Measurements from ENCODE around the gene FOXP1.
"Not testable (repeated sequence)": the region's sequence is repeated elsewhere in the genome, so short reads cannot be mapped to it uniquely, and the experiment has no call there.

Gene FOXP1

GRCh38 chr3:71537211-71537611 lies 46.3 kb downstream of the FOXP1 start:
- Histone ChIP-seq H3K27me3 (ENCODE audit: control insufficient read depth in 2 of 2, insufficient read depth in 2 of 2, low read length in 2 of 2) (no peaks in the 10 kb centered on the region), H3K9ac (ENCODE audit: low read depth in 1 of 2, low read length in 2 of 2) (no peak overlapping the region), H3K27ac (ENCODE audit: low read depth in 2 of 2, low read length in 2 of 2) (no peak overlapping the region), H3K9me3 (ENCODE audit: control insufficient read depth in 2 of 2, low read length in 2 of 2) (no peaks in the 10 kb centered on the region), H3K36me3 (ENCODE audit: control insufficient read depth in 2 of 2, insufficient read depth in 2 of 2, low read length in 2 of 2) (no peaks in the 10 kb centered on the region), H3K4me3 (ENCODE audit: low read length in 2 of 2) (no peak overlapping the region), H3K4me1 (ENCODE audit: control insufficient read depth in 2 of 2, insufficient read depth in 2 of 2, low read length in 2 of 2) (peaks cover 9 to 26% of the 10 kb centered on the region in 2 donors)

- H3K4me1 ChIP-seq (ENCODE audit: control insufficient read depth in 2 of 2, insufficient read depth in 2 of 2, low read length in 2 of 2) = peaks cover 4 to 20% of the 10 kb centered on the region in 2 donors
Observed at GRCh38 chr3:71536376-71536965, 47.1 kb downstream of the FOXP1 start.

GRCh38 chr3:71533588-71533987 lies 49.9 kb downstream of the FOXP1 start:
- Histone ChIP-seq H3K9me3 (ENCODE audit: control insufficient read depth in 2 of 2, low read length in 2 of 2) (no peaks in the 10 kb centered on the region), H3K4me3 (ENCODE audit: low read length in 2 of 2) (no peak overlapping the region), H3K9ac (ENCODE audit: low read depth in 1 of 2, low read length in 2 of 2) (no peak overlapping the region), H3K4me1 (ENCODE audit: control insufficient read depth in 2 of 2, insufficient read depth in 2 of 2, low read length in 2 of 2) (peaks cover 11 to 24% of the 10 kb centered on the region in 2 donors), H3K27ac (ENCODE audit: low read depth in 2 of 2, low read length in 2 of 2) (no peak overlapping the region), H3K27me3 (ENCODE audit: control insufficient read depth in 2 of 2, insufficient read depth in 2 of 2, low read length in 2 of 2) (no peaks in the 10 kb centered on the region), H3K36me3 (ENCODE audit: control insufficient read depth in 2 of 2, insufficient read depth in 2 of 2, low read length in 2 of 2) (no peaks in the 10 kb centered on the region)

More at GRCh38 chr3:71536376-71536965, 47.1 kb downstream of the FOXP1 start:
- Histone ChIP-seq H3K9me3 (ENCODE audit: control insufficient read depth in 2 of 2, low read length in 2 of 2) (no peaks in the 10 kb centered on the region), H3K36me3 (ENCODE audit: control insufficient read depth in 2 of 2, insufficient read depth in 2 of 2, low read length in 2 of 2) (no peaks in the 10 kb centered on the region), H3K27me3 (ENCODE audit: control insufficient read depth in 2 of 2, insufficient read depth in 2 of 2, low read length in 2 of 2) (no peaks in the 10 kb centered on the region), H3K9ac (ENCODE audit: low read depth in 1 of 2, low read length in 2 of 2) (no peak overlapping the region), H3K27ac (ENCODE audit: low read depth in 2 of 2, low read length in 2 of 2) (no peak overlapping the region), H3K4me3 (ENCODE audit: low read length in 2 of 2) (no peak overlapping the region)

GRCh38 chr3:71532639-71533395 lies 50.7 kb downstream of the FOXP1 start:
- no peaks in the 10 kb centered on the region for H3K36me3 ChIP-seq (ENCODE audit: control insufficient read depth in 2 of 2, insufficient read depth in 2 of 2, low read length in 2 of 2)
- no peak overlapping the region for H3K4me3 ChIP-seq (ENCODE audit: low read length in 2 of 2)
- no peak overlapping the region for H3K9ac ChIP-seq (ENCODE audit: low read depth in 1 of 2, low read length in 2 of 2)
- H3K27ac ChIP-seq (ENCODE audit: low read depth in 2 of 2, low read length in 2 of 2) = peak overlapping the region in 1 of 2 donors; percentile 34
- H3K4me1 ChIP-seq (ENCODE audit: control insufficient read depth in 2 of 2, insufficient read depth in 2 of 2, low read length in 2 of 2) = peaks cover 11 to 24% of the 10 kb centered on the region in 2 donors
- no peaks in the 10 kb centered on the region for H3K9me3 ChIP-seq (ENCODE audit: control insufficient read depth in 2 of 2, low read length in 2 of 2)
- no peaks in the 10 kb centered on the region for H3K27me3 ChIP-seq (ENCODE audit: control insufficient read depth in 2 of 2, insufficient read depth in 2 of 2, low read length in 2 of 2)

GRCh38 chr3:71530903-71531530 lies 52.5 kb downstream of the FOXP1 start:
- Histone ChIP-seq H3K36me3 (ENCODE audit: control insufficient read depth in 2 of 2, insufficient read depth in 2 of 2, low read length in 2 of 2) (no peaks in the 10 kb centered on the region), H3K4me1 (ENCODE audit: control insufficient read depth in 2 of 2, insufficient read depth in 2 of 2, low read length in 2 of 2) (peaks cover 11 to 24% of the 10 kb centered on the region in 2 donors), H3K27me3 (ENCODE audit: control insufficient read depth in 2 of 2, insufficient read depth in 2 of 2, low read length in 2 of 2) (no peaks in the 10 kb centered on the region), H3K4me3 (ENCODE audit: low read length in 2 of 2) (no peak overlapping the region), H3K9ac (ENCODE audit: low read depth in 1 of 2, low read length in 2 of 2) (peak overlapping the region in 1 of 2 donors; percentile 22), H3K27ac (ENCODE audit: low read depth in 2 of 2, low read length in 2 of 2) (peak overlapping the region; percentile 29 to 58), H3K9me3 (ENCODE audit: control insufficient read depth in 2 of 2, low read length in 2 of 2) (no peaks in the 10 kb centered on the region)

- Histone ChIP-seq H3K4me1 (ENCODE audit: control insufficient read depth in 2 of 2, insufficient read depth in 2 of 2, low read length in 2 of 2) (peaks cover 11 to 24% of the 10 kb centered on the region in 2 donors), H3K9me3 (ENCODE audit: control insufficient read depth in 2 of 2, low read length in 2 of 2) (no peaks in the 10 kb centered on the region), H3K36me3 (ENCODE audit: control insufficient read depth in 2 of 2, insufficient read depth in 2 of 2, low read length in 2 of 2) (no peaks in the 10 kb centered on the region), H3K4me3 (ENCODE audit: low read length in 2 of 2) (no peak overlapping the region), H3K27ac (ENCODE audit: low read depth in 2 of 2, low read length in 2 of 2) (no peak overlapping the region), H3K9ac (ENCODE audit: low read depth in 1 of 2, low read length in 2 of 2) (no peak overlapping the region), H3K27me3 (ENCODE audit: control insufficient read depth in 2 of 2, insufficient read depth in 2 of 2, low read length in 2 of 2) (no peaks in the 10 kb centered on the region)
Observed at GRCh38 chr3:71528816-71529215, 54.7 kb downstream of the FOXP1 start.

- H3K9ac ChIP-seq (ENCODE audit: low read depth in 1 of 2, low read length in 2 of 2); H3K27me3 ChIP-seq (ENCODE audit: control insufficient read depth in 2 of 2, insufficient read depth in 2 of 2, low read length in 2 of 2): not testable (repeated sequence)
- H3K4me1 ChIP-seq (ENCODE audit: control insufficient read depth in 2 of 2, insufficient read depth in 2 of 2, low read length in 2 of 2) = peaks cover 7 to 11% of the 10 kb centered on the region in 2 donors
Observed at GRCh38 chr3:71526448-71526847, 57.1 kb downstream of the FOXP1 start.

GRCh38 chr3:71525391-71525790 lies 58.1 kb downstream of the FOXP1 start:
- Histone ChIP-seq H3K36me3 (ENCODE audit: control insufficient read depth in 2 of 2, insufficient read depth in 2 of 2, low read length in 2 of 2) (no peaks in the 10 kb centered on the region), H3K27me3 (ENCODE audit: control insufficient read depth in 2 of 2, insufficient read depth in 2 of 2, low read length in 2 of 2) (no peaks in the 10 kb centered on the region), H3K9me3 (ENCODE audit: control insufficient read depth in 2 of 2, low read length in 2 of 2) (no peaks in the 10 kb centered on the region), H3K4me3 (ENCODE audit: low read length in 2 of 2) (no peak overlapping the region), H3K9ac (ENCODE audit: low read depth in 1 of 2, low read length in 2 of 2) (no peak overlapping the region), H3K27ac (ENCODE audit: low read depth in 2 of 2, low read length in 2 of 2) (no peak overlapping the region), H3K4me1 (ENCODE audit: control insufficient read depth in 2 of 2, insufficient read depth in 2 of 2, low read length in 2 of 2) (peaks cover 0 to 5% of the 10 kb centered on the region in 2 donors)

More at GRCh38 chr3:71526448-71526847, 57.1 kb downstream of the FOXP1 start:
- H3K36me3 ChIP-seq (ENCODE audit: control insufficient read depth in 2 of 2, insufficient read depth in 2 of 2, low read length in 2 of 2); H3K9me3 ChIP-seq (ENCODE audit: control insufficient read depth in 2 of 2, low read length in 2 of 2); H3K27ac ChIP-seq (ENCODE audit: low read depth in 2 of 2, low read length in 2 of 2); H3K4me3 ChIP-seq (ENCODE audit: low read length in 2 of 2): not testable (repeated sequence)

GRCh38 chr3:71524672-71525071 lies 58.9 kb downstream of the FOXP1 start:
- no peak overlapping the region for H3K9ac ChIP-seq (ENCODE audit: low read depth in 1 of 2, low read length in 2 of 2)
- no peaks in the 10 kb centered on the region for H3K9me3 ChIP-seq (ENCODE audit: control insufficient read depth in 2 of 2, low read length in 2 of 2)
- H3K27me3 ChIP-seq (ENCODE audit: control insufficient read depth in 2 of 2, insufficient read depth in 2 of 2, low read length in 2 of 2) = no peaks in the 10 kb centered on the region
- H3K4me1 ChIP-seq (ENCODE audit: control insufficient read depth in 2 of 2, insufficient read depth in 2 of 2, low read length in 2 of 2) = no peaks in the 10 kb centered on the region
- no peak overlapping the region for H3K27ac ChIP-seq (ENCODE audit: low read depth in 2 of 2, low read length in 2 of 2)
- no peak overlapping the region for H3K4me3 ChIP-seq (ENCODE audit: low read length in 2 of 2)
- no peaks in the 10 kb centered on the region for H3K36me3 ChIP-seq (ENCODE audit: control insufficient read depth in 2 of 2, insufficient read depth in 2 of 2, low read length in 2 of 2)

- H3K9me3 ChIP-seq (ENCODE audit: control insufficient read depth in 2 of 2, low read length in 2 of 2) = no peaks in the 10 kb centered on the region
- no peaks in the 10 kb centered on the region for H3K4me1 ChIP-seq (ENCODE audit: control insufficient read depth in 2 of 2, insufficient read depth in 2 of 2, low read length in 2 of 2)
- no peak overlapping the region for H3K9ac ChIP-seq (ENCODE audit: low read depth in 1 of 2, low read length in 2 of 2)
- H3K36me3 ChIP-seq (ENCODE audit: control insufficient read depth in 2 of 2, insufficient read depth in 2 of 2, low read length in 2 of 2) = no peaks in the 10 kb centered on the region
- no peak overlapping the region for H3K27ac ChIP-seq (ENCODE audit: low read depth in 2 of 2, low read length in 2 of 2)
- H3K27me3 ChIP-seq (ENCODE audit: control insufficient read depth in 2 of 2, insufficient read depth in 2 of 2, low read length in 2 of 2) = no peaks in the 10 kb centered on the region
- H3K4me3 ChIP-seq (ENCODE audit: low read length in 2 of 2) = no peak overlapping the region
Observed at GRCh38 chr3:71523628-71524027, 59.9 kb downstream of the FOXP1 start.

All from mucosa of rectum (tissue), 2 donors.